GM19023 (cell line): ENCODE data around the gene SEC61B.
A peak's percentile ranks its signal among the peaks of the same experiment; 100 is the strongest.
"Not testable (repeated sequence)": the region's sequence is repeated elsewhere in the genome, so short reads cannot be mapped to it uniquely, and the experiment has no call there.

ENCODE experiments used
- ATAC-seq: cut with Tn5 transposase; IDR thresholded peaks from one replicate; pipeline ENCODE4 v1.9.1; 2021; ENCODE audit warnings: mild to moderate bottlenecking, moderate library complexity; ENCODE audit not compliant: unreplicated experiment

Gene SEC61B

DNA sequence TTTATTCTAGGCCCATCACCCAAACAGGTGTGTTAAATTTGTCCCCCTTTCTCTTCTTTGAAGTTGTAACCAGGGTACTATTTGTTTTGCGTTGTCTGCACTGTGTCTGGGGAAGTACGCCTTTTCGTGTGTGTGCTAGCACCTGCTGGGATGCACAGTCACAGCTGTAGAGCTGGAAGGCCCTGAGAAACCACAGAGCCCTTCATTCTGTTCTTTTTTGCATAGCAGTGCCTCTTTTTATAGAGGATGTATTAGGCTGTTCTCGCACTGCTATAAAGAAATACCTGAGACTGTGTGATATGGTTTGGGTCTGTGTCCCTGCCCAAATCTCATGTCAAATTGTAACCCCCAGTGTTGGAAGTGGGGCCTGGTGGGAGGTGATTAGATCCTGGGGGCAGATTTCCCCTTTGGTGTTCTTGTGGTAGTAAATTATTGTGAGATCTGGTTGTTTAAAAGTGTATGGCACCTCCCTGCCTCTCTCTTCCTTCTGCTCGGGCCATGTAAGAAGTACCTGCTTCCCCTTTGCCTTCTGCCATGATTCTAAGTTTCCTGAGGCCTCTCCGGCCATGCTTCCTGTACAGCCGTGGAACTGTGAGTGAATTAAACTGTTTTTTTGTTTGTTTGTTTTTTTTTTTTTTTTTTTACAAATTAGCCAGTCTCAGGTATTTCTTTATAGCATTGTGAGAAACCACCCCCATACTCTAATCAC, 14.0 kb downstream of the SEC61B start:
- ATAC-seq: peak; percentile 96

DNA sequence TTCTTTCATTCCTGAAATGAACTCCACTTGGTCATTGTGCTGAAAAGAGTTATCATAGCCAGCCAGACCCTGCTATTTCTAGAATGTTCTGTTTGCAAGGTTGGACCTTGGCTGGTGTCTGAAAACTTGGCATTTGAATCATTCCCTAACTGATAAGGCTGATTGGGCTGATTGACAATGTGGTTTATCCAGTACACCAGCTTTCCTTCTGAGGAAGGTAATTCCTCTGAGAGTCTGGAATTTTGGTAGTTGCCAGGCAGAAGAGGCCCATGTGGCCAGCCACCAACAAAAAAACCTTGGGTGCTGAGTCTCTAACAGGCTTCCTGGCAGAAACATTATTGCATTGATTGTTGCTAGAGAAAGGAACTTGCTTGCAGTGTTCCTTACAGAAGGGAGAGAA, 15.3 kb downstream of the SEC61B start:
- no peak for ATAC-seq

DNA sequence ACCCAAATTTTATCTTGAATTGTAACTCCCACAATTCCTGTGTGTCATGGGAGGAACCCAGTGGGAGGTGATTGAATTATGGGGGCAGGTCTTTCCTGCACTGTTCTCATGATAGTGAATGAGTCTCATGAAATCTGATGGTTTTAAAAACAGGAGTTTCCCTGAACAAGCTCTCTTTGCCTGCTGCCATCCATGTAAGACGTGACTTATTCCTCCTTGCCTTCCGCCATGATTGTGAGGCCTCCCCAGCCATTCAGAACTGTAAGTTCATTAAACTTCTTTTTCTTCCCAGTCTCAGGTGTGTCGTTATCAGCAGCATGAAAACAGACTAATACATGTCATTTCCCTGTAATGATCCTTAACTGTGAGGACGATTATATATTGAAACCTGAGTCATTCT, 15.8 kb downstream of the SEC61B start:
- not testable (repeated sequence) for ATAC-seq

GRCh38 chr9:99238331-99238730, 16.2 kb downstream of the SEC61B start:
- ATAC-seq: no peak

- ATAC-seq: no peak
Measured at GRCh38 chr9:99239341-99240060, 17.4 kb downstream of the SEC61B start.

- no peak for ATAC-seq
Measured at GRCh38 chr9:99241106-99241505, 19.0 kb downstream of the SEC61B start.

- peak; percentile 87 for ATAC-seq
Measured at GRCh38 chr9:99244344-99245260, 22.5 kb downstream of the SEC61B start.

DNA sequence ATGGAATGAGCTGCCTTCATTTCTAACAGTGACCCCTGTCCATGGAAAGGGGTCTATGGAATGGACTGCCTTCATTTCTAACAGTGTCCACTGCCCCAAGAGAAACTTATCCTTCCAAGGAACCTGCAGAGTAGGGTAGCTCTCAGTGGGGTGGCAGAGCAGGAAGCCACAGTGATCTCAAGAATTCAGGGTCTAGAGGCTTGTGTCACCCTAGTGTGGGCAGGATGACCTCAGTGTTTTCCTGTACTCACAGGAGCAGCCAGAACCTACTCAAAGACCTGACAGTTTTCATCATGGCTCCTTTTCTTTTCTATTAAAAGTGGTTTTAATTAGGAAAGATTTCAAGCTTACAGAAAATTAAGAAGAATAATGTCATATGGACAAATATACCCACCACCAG, 27.5 kb downstream of the SEC61B start:
- no peak for ATAC-seq

- ATAC-seq: no peak
Measured at GRCh38 chr9:99251157-99251556, 29.1 kb downstream of the SEC61B start.

DNA sequence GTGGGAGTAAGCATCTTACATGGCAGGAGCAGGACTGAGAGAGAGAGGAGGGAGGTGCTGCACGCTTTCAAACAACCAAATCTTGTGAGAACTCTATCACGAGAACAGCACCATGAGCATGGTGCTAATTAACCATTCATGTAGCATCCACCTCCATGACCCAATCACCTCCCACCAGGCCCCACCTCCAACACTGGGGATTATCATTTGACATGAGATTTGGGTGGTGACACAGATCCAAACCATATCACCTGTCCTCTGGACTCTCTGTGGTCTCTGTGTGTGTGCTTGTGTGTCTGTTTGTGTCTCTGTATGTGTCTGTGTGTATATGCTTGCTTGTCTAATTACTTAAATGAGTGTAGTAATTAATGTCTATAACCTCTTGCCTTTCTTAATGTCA, 31.1 kb downstream of the SEC61B start:
- ATAC-seq: peak; percentile 45

DNA sequence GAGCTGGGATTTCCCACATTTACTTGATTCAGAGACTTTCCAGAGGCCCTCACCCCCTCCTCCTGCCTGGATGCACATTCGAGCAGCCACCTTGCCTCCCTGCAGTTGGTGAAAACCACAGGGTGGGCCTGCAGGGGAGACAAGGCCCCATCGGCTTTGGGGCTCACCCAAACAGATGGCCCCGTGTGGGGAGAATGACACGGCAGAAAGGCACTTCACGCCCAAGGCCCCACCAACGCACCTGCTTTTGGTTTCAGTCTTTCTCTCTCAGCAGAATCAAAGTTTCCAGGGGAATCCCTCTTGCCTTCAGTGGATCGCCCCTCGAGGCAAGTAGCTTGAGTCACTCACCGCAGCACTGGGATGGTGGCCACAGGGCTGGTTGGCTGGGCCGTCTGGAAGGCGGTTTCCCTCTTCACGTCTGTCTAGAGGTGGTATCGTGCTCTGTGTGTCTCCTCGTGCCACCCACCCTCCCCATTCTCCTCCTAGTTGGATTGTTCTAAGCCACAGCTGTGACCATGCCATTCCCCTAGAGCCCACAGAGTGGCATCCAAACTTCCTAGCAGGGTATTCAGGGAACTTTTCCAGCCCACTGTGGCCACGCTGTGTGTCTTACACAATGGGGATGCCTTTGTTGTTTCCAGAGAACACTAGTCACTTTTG, 31.8 kb downstream of the SEC61B start:
- peak; percentile 86 for ATAC-seq

GRCh38 chr9:99255651-99256050, 33.6 kb downstream of the SEC61B start:
- no peak for ATAC-seq

- ATAC-seq: no peak
Measured at GRCh38 chr9:99257723-99258389, 35.8 kb downstream of the SEC61B start.

GRCh38 chr9:99259231-99259918, 37.3 kb downstream of the SEC61B start:
- no peak for ATAC-seq

DNA sequence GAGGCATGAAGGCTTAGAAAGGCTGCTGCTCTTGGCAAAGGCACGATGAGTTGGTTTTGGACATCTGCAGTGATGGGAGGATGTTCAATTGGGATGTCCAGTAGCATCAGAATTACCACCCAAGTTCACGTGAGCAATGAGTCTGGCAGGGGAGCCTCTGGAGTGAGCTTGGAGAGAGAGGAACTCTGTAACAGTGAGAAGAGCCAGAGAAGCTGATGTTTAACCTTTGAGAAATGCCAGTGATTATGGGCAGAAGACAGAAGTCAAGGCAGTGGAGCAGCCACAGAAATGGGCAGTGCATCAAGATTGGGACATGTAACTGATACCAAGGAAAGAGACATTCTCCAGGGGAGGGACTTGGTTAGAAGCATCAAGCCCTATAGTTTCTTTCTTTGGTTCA, 39.8 kb downstream of the SEC61B start:
- ATAC-seq: no peak

DNA sequence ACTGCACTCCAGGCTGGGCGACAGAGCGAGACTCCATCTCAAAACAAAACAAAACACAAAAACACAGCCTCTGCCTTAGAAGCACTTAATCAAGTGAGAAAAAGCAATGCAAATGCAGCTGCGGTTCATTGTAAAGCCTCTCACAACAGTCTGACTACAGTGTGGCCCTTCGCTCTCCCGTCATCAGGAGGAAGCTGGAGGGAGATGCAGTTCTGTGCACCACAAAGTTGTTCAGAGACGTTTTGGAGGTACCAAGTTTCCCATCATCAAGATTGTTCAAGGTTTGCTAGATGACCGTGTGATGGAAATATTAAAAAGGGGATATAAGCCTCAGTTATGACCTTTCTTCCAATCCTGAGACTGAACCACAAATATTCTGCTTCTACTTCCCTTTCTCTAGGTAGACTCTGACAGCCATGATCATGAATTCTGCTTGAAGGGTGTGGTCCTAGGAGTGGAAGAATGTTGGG, 40.9 kb downstream of the SEC61B start:
- peak; percentile 62 for ATAC-seq

DNA sequence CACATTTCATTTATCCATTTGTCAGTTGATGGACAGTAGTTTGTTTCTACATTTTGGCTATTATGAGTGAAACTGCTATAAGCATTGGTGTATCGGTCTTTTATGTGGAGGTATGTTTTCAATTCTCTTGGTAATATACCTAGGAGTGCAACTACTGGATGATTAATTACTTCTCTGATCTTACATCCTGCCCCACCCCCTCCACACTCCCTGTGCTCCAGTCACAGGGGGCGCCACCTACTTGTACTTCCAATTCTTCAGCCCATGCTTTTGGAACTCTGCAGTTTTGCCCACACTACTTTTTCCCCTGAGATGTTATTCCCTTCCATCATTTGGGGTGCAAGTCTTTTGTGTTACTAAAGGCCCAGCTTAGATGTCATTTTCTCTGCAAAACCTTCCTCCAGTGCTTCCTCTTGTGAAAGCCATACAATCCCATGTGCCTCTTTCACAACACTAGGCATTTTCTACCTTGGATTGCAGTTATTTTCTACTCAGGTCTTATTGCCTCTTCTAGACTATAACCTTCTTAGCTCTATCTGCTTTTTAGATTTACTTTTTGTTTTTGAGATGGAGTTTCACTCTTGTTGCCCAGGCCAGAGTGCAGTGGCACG, 42.1 kb downstream of the SEC61B start:
- ATAC-seq: no peak

DNA sequence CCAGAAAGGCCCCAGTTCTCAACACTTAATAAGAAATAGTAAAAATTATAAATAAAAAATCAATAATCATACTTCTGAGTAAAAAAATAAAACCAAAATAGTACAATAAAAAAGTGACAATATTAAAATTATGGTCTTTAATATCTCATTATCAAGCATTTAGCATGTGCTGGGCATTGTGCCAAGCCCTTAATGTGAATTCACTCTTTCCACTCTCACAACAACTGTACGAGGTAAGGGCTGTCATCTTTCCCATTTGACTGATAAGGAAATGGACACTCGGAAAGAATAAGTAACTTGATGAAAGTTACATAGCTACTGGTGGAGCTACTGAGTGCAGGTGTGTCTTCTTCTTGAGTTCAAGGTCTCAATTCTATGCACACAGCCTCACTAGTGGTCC, 43.6 kb downstream of the SEC61B start:
- no peak for ATAC-seq
